PC-9 (cell line): ENCODE data around the gene MRPL52.

Source experiments
- EZH2 ChIP-seq: fragments of 200-600 bp; sonication (generic); IDR thresholded peaks from 2 replicates; pipeline ENCODE4 v1.8.0; 2017; ENCODE audit warnings: antibody characterized with exemption, low read depth
- TF ChIP-seq, protein P1 (sequence below): fragments of 200-600 bp; sonication (generic); conservative IDR thresholded peaks from 2 replicates; pipeline ENCODE4 v1.6.1; 2017; ENCODE audit warnings: mixed run types, antibody characterized with exemption, mild to moderate bottlenecking, moderate library complexity

DNA sequence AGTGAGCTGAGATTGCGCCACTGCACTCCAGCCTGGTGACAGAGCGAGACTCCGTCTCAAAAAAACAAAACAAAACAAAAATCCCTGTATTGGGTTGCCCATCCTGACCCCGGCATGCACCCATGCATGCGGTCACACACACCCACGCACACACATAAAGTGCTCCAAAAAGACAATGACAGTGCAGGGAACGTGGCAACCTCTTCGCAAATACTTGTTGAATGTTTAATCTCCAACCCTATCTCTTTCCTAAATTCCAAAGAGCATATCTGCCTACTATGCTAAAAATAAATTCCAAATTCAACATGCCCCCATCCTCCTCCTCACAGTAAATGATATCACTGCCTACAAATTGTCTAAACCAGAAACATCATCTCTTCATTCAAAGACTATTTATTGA, 28.0 kb upstream of the MRPL52 start:
- TF ChIP-seq, protein P1, sequence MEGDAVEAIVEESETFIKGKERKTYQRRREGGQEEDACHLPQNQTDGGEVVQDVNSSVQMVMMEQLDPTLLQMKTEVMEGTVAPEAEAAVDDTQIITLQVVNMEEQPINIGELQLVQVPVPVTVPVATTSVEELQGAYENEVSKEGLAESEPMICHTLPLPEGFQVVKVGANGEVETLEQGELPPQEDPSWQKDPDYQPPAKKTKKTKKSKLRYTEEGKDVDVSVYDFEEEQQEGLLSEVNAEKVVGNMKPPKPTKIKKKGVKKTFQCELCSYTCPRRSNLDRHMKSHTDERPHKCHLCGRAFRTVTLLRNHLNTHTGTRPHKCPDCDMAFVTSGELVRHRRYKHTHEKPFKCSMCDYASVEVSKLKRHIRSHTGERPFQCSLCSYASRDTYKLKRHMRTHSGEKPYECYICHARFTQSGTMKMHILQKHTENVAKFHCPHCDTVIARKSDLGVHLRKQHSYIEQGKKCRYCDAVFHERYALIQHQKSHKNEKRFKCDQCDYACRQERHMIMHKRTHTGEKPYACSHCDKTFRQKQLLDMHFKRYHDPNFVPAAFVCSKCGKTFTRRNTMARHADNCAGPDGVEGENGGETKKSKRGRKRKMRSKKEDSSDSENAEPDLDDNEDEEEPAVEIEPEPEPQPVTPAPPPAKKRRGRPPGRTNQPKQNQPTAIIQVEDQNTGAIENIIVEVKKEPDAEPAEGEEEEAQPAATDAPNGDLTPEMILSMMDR, result no peak
- TF ChIP-seq EZH2, result no peak
